ENCODE data around the gene HCFC1R1.

HCFC1R1 gene

GRCh38 chr16:3017344-3017743 lies 6.4 kb downstream of the HCFC1R1 start:
- DNase-seq: no peak

GRCh38 chr16:3015865-3016521 lies 7.7 kb downstream of the HCFC1R1 start:
- no peak for DNase-seq

- DNase-seq: no peak
These were observed 8.8 kb downstream of the HCFC1R1 start for GRCh38 chr16:3014971-3015370.

- DNase-seq: no peak
These were observed 9.6 kb downstream of the HCFC1R1 start for GRCh38 chr16:3013998-3014690.

GRCh38 chr16:3013491-3013951 lies 10.2 kb downstream of the HCFC1R1 start:
- no peak for DNase-seq

- no peak for DNase-seq
These were observed 10.8 kb downstream of the HCFC1R1 start, which contains the start of gene CLDN9 for GRCh38 chr16:3012828-3013420. TSS of gene CLDN9 (plus strand) at chr16:3012923. CDS start at chr16:3013363, 440 bp downstream.

GRCh38 chr16:3012246-3012645 lies 11.5 kb downstream of the HCFC1R1 start:
- DNase-seq: no peak

GRCh38 chr16:3010510-3010909 lies 13.2 kb downstream of the HCFC1R1 start:
- no peak for DNase-seq

GRCh38 chr16:3009568-3010390 lies 14.0 kb downstream of the HCFC1R1 start:
- DNase-seq: no peak

- no peak for DNase-seq
These were observed 15.1 kb downstream of the HCFC1R1 start for GRCh38 chr16:3008690-3009037.

- peak; percentile 69 to 81 (median 70) for DNase-seq
These were observed 15.6 kb downstream of the HCFC1R1 start for GRCh38 chr16:3007957-3008689.

- DNase-seq: peak in 2 of 3 donors; percentile 26 to 40
These were observed 16.4 kb downstream of the HCFC1R1 start for GRCh38 chr16:3007059-3007956.

- peak in 2 of 3 donors; percentile 41 to 54 for DNase-seq
These were observed 18.9 kb downstream of the HCFC1R1 start for GRCh38 chr16:3004781-3005284.

GRCh38 chr16:3004319-3004718 lies 19.4 kb downstream of the HCFC1R1 start:
- peak in 2 of 3 donors; percentile 39 to 73 for DNase-seq

GRCh38 chr16:3003582-3004270 lies 20.0 kb downstream of the HCFC1R1 start:
- DNase-seq: peak; percentile 98 to 99 (median 98)

GRCh38 chr16:3001316-3001715 lies 22.4 kb downstream of the HCFC1R1 start:
- DNase-seq: no peak

- DNase-seq: no peak
These were observed 23.2 kb downstream of the HCFC1R1 start for GRCh38 chr16:3000540-3000939.

GRCh38 chr16:2999929-3000328 lies 23.8 kb downstream of the HCFC1R1 start:
- no peak for DNase-seq

GRCh38 chr16:2996298-2996697 lies 27.4 kb downstream of the HCFC1R1 start:
- no peak for DNase-seq

- DNase-seq: no peak
These were observed 31.2 kb downstream of the HCFC1R1 start for GRCh38 chr16:2992383-2993081.
